Transverse colon (tissue), 4 donors: ENCODE results near the gene PIWIL4. TPM values are rescaled to one million over a fixed set of nuclear protein-coding genes. Genes with fewer than 3 reads are reported as not detected.

Experiments used
- DNase-seq: peaks from one replicate; pipeline ENCODE4 v3.0.0-alpha.2; 2019
- H3K27ac ChIP-seq, 4 donors: fragments of 200-600 bp; sonication (generic); 2 replicates each; pipeline ENCODE4 v1.5.1; 2016 to 2018; ENCODE audit warnings: inconsistent platforms in 4 of 4
- H3K27me3 ChIP-seq: fragments of 200-600 bp; sonication (generic); 2 replicates; pipeline ENCODE4 v1.5.1; 2017; ENCODE audit warnings: inconsistent platforms
- H3K36me3 ChIP-seq, 4 donors: fragments of 200-600 bp; sonication (generic); 2 replicates each; pipeline ENCODE4 v1.5.1; 2017 to 2019; ENCODE audit warnings: inconsistent platforms in 4 of 4
- H3K4me1 ChIP-seq, 4 donors: fragments of 200-600 bp; sonication (generic); 2 replicates each; pipeline ENCODE4 v1.5.1; 2017 to 2020; ENCODE audit warnings: inconsistent platforms in 4 of 4
- H3K4me3 ChIP-seq, 4 donors: fragments of 200-600 bp; sonication (generic); 1 replicate in 1 of 4; 2 replicates in 3 of 4; pipeline versions ENCODE4 v1.5.1 to v1.6.1; 2017 to 2019; ENCODE audit warnings: inconsistent platforms in 4 of 4
- H3K9me3 ChIP-seq, 2 donors: fragments of 200-600 bp; sonication (generic); 2 replicates each; pipeline ENCODE4 v1.5.1; 2017 to 2019; ENCODE audit warnings: inconsistent platforms in 2 of 2
- EP300 ChIP-seq: sonication (generic); formaldehyde crosslinking; IDR thresholded peaks from one replicate; pipeline ENCODE4 v1.6.1; 2017; ENCODE audit warnings: antibody characterized with exemption, low read depth
- POLR2A ChIP-seq: fragments of 450-650 bp; IDR thresholded peaks from one replicate; pipeline ENCODE4 v1.6.1; 2016; ENCODE audit warnings: antibody characterized with exemption, mild to moderate bottlenecking, moderate library complexity
- POLR2AphosphoS5 ChIP-seq, 3 donors: sonication (generic); formaldehyde crosslinking; IDR thresholded peaks; one replicate each; pipeline ENCODE4 v1.6.1; 2016; ENCODE audit warnings: antibody characterized with exemption in 3 of 3
- WGBS, 2 donors: methylation state at CpG; one replicate each; pipeline ENCODE4 v1.1.5; 2018; ENCODE audit warnings: low coverage in 1 of 2; 5-methylcytosine and 5-hydroxymethylcytosine counted together
- in situ Hi-C, 4 donors: fragments of 200-750 bp; cut with MboI; loops; one replicate each; pipeline versions ENCODE4 v1.15.0 to v1.15.1; 2017; ENCODE audit warnings: low sequenced_read_pairs in 3 of 4, low pct_ligation_motif_present in 1 of 4, low pct_unique_long_range_greater_than_20kb in 1 of 4
- intact Hi-C: fragments of 100-400 bp; cut with DNase I; formaldehyde crosslinking; loops from one replicate; pipeline ENCODE4 v1.15.1; 2023; ENCODE audit warnings: low total_unique reads
- total RNA-seq, 4 donors: library from RNA; depleted of rRNA; stranded (reverse); fragments of >200 nt; gene quantifications; one replicate each; pipeline ENCODE4 v1.1.0, GENCODE V29; 2016
- TF ChIP-seq, protein P1 (sequence below), 5 experiments: fragments of 200-600 bp in 3 of 5; fragments of 450-650 bp in 2 of 5; sonication (generic) in 3 of 5; IDR thresholded peaks; 1 replicate in 2 of 5; 2 replicates in 3 of 5; pipeline ENCODE4 v1.5.1; 2016 to 2017; ENCODE audit warnings: antibody characterized with exemption in 5 of 5, inconsistent platforms in 3 of 5, mild to moderate bottlenecking in 2 of 5, moderate library complexity in 1 of 5

The PIWIL4 gene
- total RNA-seq, 4 donors from 2014 or later: 6.7 to 17.9 (median 8.9) TPM

DNA sequence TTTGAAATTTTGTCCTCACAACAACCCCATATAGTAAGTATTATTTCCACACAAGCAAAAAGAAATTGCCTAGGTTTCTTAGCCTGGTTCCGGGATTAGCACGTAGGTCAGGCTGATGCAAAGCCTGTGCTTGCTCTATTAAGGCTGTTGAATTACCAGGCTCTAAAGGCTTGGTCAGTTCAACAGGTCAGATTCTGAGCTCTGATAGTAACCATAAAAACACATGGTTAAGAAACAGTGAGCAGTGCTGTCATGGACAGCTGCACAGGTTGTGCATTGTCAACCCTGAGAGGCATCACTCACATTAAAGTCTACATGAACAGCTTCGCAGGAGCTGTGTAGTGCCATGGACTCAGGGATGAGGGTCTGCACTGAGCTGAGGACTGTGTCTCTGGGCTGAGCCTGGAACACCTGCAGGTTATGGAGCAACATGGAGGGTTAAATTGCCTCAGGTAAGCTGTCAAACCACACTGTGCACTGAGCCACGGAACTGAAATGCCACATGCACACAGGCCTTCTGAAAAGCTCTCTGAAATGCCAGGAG lies 98.0 kb downstream of the PIWIL4 start:
- TF ChIP-seq EP300 (no peak), POLR2AphosphoS5 (IDR thresholded peaks at IDR 0.05) (no peak), POLR2A (no peak)
- TF ChIP-seq, protein P1, sequence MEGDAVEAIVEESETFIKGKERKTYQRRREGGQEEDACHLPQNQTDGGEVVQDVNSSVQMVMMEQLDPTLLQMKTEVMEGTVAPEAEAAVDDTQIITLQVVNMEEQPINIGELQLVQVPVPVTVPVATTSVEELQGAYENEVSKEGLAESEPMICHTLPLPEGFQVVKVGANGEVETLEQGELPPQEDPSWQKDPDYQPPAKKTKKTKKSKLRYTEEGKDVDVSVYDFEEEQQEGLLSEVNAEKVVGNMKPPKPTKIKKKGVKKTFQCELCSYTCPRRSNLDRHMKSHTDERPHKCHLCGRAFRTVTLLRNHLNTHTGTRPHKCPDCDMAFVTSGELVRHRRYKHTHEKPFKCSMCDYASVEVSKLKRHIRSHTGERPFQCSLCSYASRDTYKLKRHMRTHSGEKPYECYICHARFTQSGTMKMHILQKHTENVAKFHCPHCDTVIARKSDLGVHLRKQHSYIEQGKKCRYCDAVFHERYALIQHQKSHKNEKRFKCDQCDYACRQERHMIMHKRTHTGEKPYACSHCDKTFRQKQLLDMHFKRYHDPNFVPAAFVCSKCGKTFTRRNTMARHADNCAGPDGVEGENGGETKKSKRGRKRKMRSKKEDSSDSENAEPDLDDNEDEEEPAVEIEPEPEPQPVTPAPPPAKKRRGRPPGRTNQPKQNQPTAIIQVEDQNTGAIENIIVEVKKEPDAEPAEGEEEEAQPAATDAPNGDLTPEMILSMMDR (IDR thresholded peaks at IDR 0.05): no peak
- no peak for DNase-seq
- Histone ChIP-seq H3K4me3 (no peak overlapping the region), H3K9me3 (no peaks in the 10 kb centered on the region), H3K27me3 (peaks cover 18% of the 10 kb centered on the region), H3K36me3 (no peaks in the 10 kb centered on the region), H3K27ac (no peak overlapping the region), H3K4me1 (no peaks in the 10 kb centered on the region)
- 62 to 100% methylated on average over 2 to 4 of the region's 4 CpGs for WGBS, 2 donors
- intact Hi-C loops: no loop called here
- in situ Hi-C loops: no loop called here

GRCh38 chr11:94666792-94667721 lies 99.9 kb downstream of the PIWIL4 start:
- no peak for DNase-seq
- 75 to 76% methylated on average over 5 to 7 of the region's 7 CpGs for WGBS, 2 donors
- no peaks in the 10 kb centered on the region for H3K4me1 ChIP-seq
- peaks cover 12% of the 10 kb centered on the region for H3K27me3 ChIP-seq
- H3K36me3 ChIP-seq: no peaks in the 10 kb centered on the region
- H3K9me3 ChIP-seq: no peaks in the 10 kb centered on the region
- in situ Hi-C loops: no loop called here
- TF ChIP-seq POLR2AphosphoS5 (IDR thresholded peaks at IDR 0.05): no peak
- TF ChIP-seq EP300: no peak
- no peak for TF ChIP-seq POLR2A
- TF ChIP-seq, protein P1 (IDR thresholded peaks at IDR 0.05): no peak
- intact Hi-C loops: no loop called here
- no peak overlapping the region for H3K27ac ChIP-seq
- no peak overlapping the region for H3K4me3 ChIP-seq

- Histone ChIP-seq H3K27me3 (peaks cover 12% of the 10 kb centered on the region), H3K4me1 (no peaks in the 10 kb centered on the region), H3K4me3 (no peak overlapping the region), H3K9me3 (no peaks in the 10 kb centered on the region), H3K27ac (no peak overlapping the region), H3K36me3 (no peaks in the 10 kb centered on the region)
- intact Hi-C loops: no loop called here
- no peak for TF ChIP-seq EP300
- DNase-seq: no peak
- in situ Hi-C loops: no loop called here
- WGBS, 2 donors: 85% methylated on average over 2 of the region's 2 CpGs; no CpG with 5 or more reads in 1 of the 2 donors
Observed at GRCh38 chr11:94668212-94668793, 101.1 kb downstream of the PIWIL4 start.

DNA sequence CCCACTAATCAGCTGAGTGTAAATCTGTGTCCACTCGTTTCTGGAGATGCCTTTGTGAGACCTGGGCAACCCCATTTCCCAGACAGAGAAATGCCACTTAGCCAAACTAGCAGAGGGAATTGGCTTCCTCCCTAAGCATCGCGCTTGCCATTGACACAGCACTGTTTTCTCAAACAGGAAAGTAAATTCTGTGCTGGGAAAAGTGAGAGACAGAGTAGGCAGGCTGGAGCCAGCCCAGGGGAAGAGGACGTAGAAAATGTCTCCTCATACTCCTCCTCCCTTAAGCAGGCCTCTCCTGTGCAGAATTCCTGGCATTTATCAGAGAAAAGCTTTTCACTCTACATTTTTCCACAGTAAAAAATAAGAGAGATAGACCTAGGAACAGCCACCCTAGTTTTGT lies 101.9 kb downstream of the PIWIL4 start:
- H3K4me3 ChIP-seq: no peak overlapping the region
- intact Hi-C loops: no loop called here
- H3K36me3 ChIP-seq: no peaks in the 10 kb centered on the region
- H3K4me1 ChIP-seq: no peaks in the 10 kb centered on the region
- no peak overlapping the region for H3K27ac ChIP-seq
- no peaks in the 10 kb centered on the region for H3K9me3 ChIP-seq
- WGBS, 2 donors: 69 to 71% methylated on average over 1 to 4 of the region's 4 CpGs
- TF ChIP-seq POLR2AphosphoS5 (IDR thresholded peaks at IDR 0.05) (no peak), POLR2A (no peak), EP300 (no peak)
- TF ChIP-seq, protein P1 (IDR thresholded peaks at IDR 0.05): no peak
- H3K27me3 ChIP-seq: peaks cover 11% of the 10 kb centered on the region
- in situ Hi-C loops: no loop called here
- DNase-seq: no peak

Other genes with a start within 250 kb of the PIWIL4 start
- 1 to 10 TPM in 1 of 4 donors, not detected in 3; 3.8 TPM for gene GPR83, start 165.9 kb upstream of the PIWIL4 start, total RNA-seq
- gene MRE11, start 73.5 kb upstream of the PIWIL4 start, total RNA-seq: 10 to 100 TPM in 2 of 4 donors, 1 to 10 TPM in 2; 5.6 to 17.0 (median 9.9) TPM
- 10 to 100 TPM; 24.4 to 43.6 (median 33.2) TPM for gene ANKRD49, start 73.4 kb upstream of the PIWIL4 start, total RNA-seq
- gene C11orf97, start 54.9 kb upstream of the PIWIL4 start, total RNA-seq: not detected
- gene FUT4, start 23.4 kb upstream of the PIWIL4 start, total RNA-seq: 10 to 100 TPM; 14.9 to 39.0 (median 22.4) TPM
- 10 to 100 TPM; 14.3 to 23.9 (median 16.8) TPM for gene AMOTL1, start 201.0 kb downstream of the PIWIL4 start, total RNA-seq